SK-N-SH treated with all-trans-retinoic acid at 6 μM for 48 hours (cell line): Measurements from ENCODE around the gene CPSF4L.

Source experiments
- BACH2 ChIP-seq: fragments of 250-450 bp; sonication (Bioruptor Pico); IDR thresholded peaks from 2 replicates; pipeline ENCODE4 v1.9.0; 2021; ENCODE audit warnings: mild to moderate bottlenecking, borderline replicate concordance
- CSRNP3 ChIP-seq: fragments of 250-450 bp; sonication (Bioruptor Pico); IDR thresholded peaks from 2 replicates; pipeline ENCODE4 v1.5.1; 2021; ENCODE audit warnings: mild to moderate bottlenecking, moderate library complexity
- PPARA ChIP-seq: fragments of 250-450 bp; sonication (Bioruptor Pico); IDR thresholded peaks from 2 replicates; pipeline ENCODE4 v1.5.0; 2020; ENCODE audit warnings: mild to moderate bottlenecking, borderline replicate concordance
- RARB ChIP-seq: fragments of 250-450 bp; sonication (Bioruptor Pico); IDR thresholded peaks from 2 replicates; pipeline ENCODE4 v1.8.0; 2021; ENCODE audit warnings: mild to moderate bottlenecking, moderate library complexity
- TSHZ2 ChIP-seq: fragments of 250-450 bp; sonication (Bioruptor Pico); IDR thresholded peaks from 2 replicates; pipeline ENCODE4 v1.5.0; 2020; ENCODE audit warnings: mild to moderate bottlenecking, moderate library complexity
- ZFP30 ChIP-seq: fragments of 450-650 bp; formaldehyde crosslinking; IDR thresholded peaks from 2 replicates; pipeline ENCODE4 v1.5.0; 2022; ENCODE audit warnings: mild to moderate bottlenecking, moderate library complexity
- ZNF565 ChIP-seq: fragments of 450-650 bp; formaldehyde crosslinking; conservative IDR thresholded peaks from 2 replicates; pipeline ENCODE4 v1.5.0; 2020; ENCODE audit warnings: low read depth, mild to moderate bottlenecking, moderate library complexity
- TF ChIP-seq, protein P1 (sequence below): fragments of 250-450 bp; sonication (Bioruptor Pico); IDR thresholded peaks from 2 replicates; pipeline ENCODE4 v1.8.0; 2020; ENCODE audit warnings: mild to moderate bottlenecking, moderate library complexity, borderline replicate concordance

DNA sequence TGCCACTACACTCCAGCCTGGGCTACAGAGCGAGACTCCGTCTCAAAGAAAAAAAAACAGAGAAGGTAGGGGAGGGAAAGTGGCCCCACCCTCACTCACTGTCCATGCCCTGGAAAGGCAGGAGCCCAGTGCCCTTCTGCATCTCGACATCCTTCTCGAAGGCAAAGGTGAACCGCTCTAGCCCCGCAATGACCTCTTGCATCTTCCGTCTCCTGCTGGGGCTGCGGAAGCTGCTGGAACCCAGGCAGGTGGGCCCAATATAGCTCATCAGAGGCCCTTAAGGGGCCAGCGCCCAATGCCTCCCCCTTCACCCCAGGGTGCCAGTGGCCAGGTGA is at the start of gene CPSF4L:
- TF ChIP-seq RARB (CRISPR knock-in tag) (no peak), ZFP30 (no peak), CSRNP3 (no peak), BACH2 (no peak), TSHZ2 (CRISPR knock-in tag) (no peak), ZNF565 (CRISPR knock-in tag) (no peak), PPARA (no peak)
- TF ChIP-seq, protein P1, sequence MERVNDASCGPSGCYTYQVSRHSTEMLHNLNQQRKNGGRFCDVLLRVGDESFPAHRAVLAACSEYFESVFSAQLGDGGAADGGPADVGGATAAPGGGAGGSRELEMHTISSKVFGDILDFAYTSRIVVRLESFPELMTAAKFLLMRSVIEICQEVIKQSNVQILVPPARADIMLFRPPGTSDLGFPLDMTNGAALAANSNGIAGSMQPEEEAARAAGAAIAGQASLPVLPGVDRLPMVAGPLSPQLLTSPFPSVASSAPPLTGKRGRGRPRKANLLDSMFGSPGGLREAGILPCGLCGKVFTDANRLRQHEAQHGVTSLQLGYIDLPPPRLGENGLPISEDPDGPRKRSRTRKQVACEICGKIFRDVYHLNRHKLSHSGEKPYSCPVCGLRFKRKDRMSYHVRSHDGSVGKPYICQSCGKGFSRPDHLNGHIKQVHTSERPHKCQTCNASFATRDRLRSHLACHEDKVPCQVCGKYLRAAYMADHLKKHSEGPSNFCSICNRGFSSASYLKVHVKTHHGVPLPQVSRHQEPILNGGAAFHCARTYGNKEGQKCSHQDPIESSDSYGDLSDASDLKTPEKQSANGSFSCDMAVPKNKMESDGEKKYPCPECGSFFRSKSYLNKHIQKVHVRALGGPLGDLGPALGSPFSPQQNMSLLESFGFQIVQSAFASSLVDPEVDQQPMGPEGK (CRISPR knock-in tag) = no peak
